HepG2 (cell line): ENCODE results near the gene SLC36A3. TPM values are rescaled to one million over a fixed set of nuclear protein-coding genes. Genes with fewer than 3 reads are reported as not detected.

Source experiments
- CC2D1A ChIP-seq: sonication (generic); formaldehyde crosslinking; IDR thresholded peaks from 2 replicates; pipeline ENCODE4 v1.8.1; 2023; ENCODE audit warnings: mild to moderate bottlenecking, missing genetic modification reagents
- CCDC6 ChIP-seq: sonication (generic); formaldehyde crosslinking; IDR thresholded peaks from 2 replicates; pipeline ENCODE4 v1.8.1; 2022; ENCODE audit warnings: mild to moderate bottlenecking, missing genetic modification reagents, moderate library complexity
- FOSL2 ChIP-seq: sonication (generic); formaldehyde crosslinking; IDR thresholded peaks from 2 replicates; pipeline ENCODE4 v1.4.0; 2020; ENCODE audit warnings: missing genetic modification reagents
- MLLT10 ChIP-seq: sonication (generic); formaldehyde crosslinking; IDR thresholded peaks from 2 replicates; pipeline ENCODE4 v1.4.0; 2020; ENCODE audit warnings: missing genetic modification reagents
- PPARG ChIP-seq: conservative IDR thresholded peaks from 2 replicates; pipeline ENCODE4 v1.6.1; 2016; ENCODE audit warnings: missing biosample characterization, missing genetic modification reagents
- RBM39 ChIP-seq: fragments of 200-400 bp; formaldehyde crosslinking; IDR thresholded peaks from one replicate; pipeline ENCODE4 v1.6.1; 2018; ENCODE audit warnings: antibody characterized with exemption, mild to moderate bottlenecking, low read depth, low read length; ENCODE audit not compliant: poor library complexity, severe bottlenecking
- TEAD3 ChIP-seq: optimal IDR thresholded peaks from 2 replicates; pipeline ENCODE3; 2016; ENCODE audit warnings: borderline replicate concordance
- ZNF235 ChIP-seq: sonication (generic); formaldehyde crosslinking; IDR thresholded peaks from 2 replicates; pipeline ENCODE4 v1.8.1; 2023; ENCODE audit warnings: mild to moderate bottlenecking, missing genetic modification reagents, borderline replicate concordance
- ZNF292 ChIP-seq: sonication (generic); formaldehyde crosslinking; IDR thresholded peaks from 2 replicates; pipeline ENCODE4 v1.8.1; 2022; ENCODE audit warnings: mild to moderate bottlenecking, low read depth, missing genetic modification reagents, borderline replicate concordance
- ZUFSP ChIP-seq: sonication (generic); formaldehyde crosslinking; IDR thresholded peaks from 2 replicates; pipeline ENCODE4 v1.9.0; 2021; ENCODE audit warnings: missing genetic modification reagents, mild to moderate bottlenecking, borderline replicate concordance
- polyA plus RNA-seq, 8 experiments: library from polyadenylated mRNA; depleted of rRNA in 3 of 8; stranded (reverse) in 7 of 8; unstranded in 1 of 8; fragments of >200 nt; fragmentation: Illumina TruSeq in 4 of 8; extraction: Trizol in 4 of 8; gene quantifications; 2 replicates each; pipeline versions ENCODE4 v1.2.1 to v1.2.3, GENCODE V29; 2011 to 2016; ENCODE audit warnings: low read depth in 4 of 8, missing spikeins in 1 of 8, mixed read lengths in 1 of 8; ENCODE audit not compliant: insufficient read depth in 1 of 8
- total RNA-seq, 5 experiments: library from RNA; depleted of rRNA; stranded (reverse); fragments of >200 nt; fragmentation: Illumina TruSeq; extraction: Trizol; gene quantifications; 2 replicates each; pipeline ENCODE4 v1.2.3, GENCODE V29; 2016; ENCODE audit warnings: low read depth in 1 of 5
- TF ChIP-seq, protein P1 (sequence below): sonication (generic); formaldehyde crosslinking; IDR thresholded peaks from 2 replicates; pipeline ENCODE4 v1.5.0; 2020; ENCODE audit warnings: mild to moderate bottlenecking, missing genetic modification reagents, borderline replicate concordance
- TF ChIP-seq, protein P2 (sequence below): sonication (generic); formaldehyde crosslinking; IDR thresholded peaks from 2 replicates; pipeline ENCODE4 v1.4.0; 2020; ENCODE audit warnings: missing genetic modification reagents

The SLC36A3 gene
- total and polyA plus RNA-seq, 2 of the 13 experiments (the other 11 are each of a cell fraction or from before 2014, with no cell fraction given): not detected

DNA sequence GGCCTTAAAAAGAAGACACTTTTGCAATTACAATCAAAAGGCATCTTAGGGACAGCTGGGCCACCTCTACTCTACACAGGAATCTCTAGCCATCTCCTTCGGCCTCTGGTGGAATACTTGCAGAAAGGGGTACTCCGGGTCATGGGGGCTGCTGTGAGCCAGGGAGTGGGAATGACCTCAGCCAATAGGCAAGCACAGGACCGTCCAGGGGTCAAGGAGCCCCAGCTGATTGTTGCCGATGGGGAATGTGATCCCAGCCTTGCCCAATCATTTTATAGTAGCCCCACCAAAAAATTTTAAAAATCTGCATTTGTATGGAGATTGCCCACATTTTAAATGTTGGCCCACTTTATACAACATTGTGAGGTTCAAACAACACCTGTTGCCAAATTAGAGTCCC is 16.9 kb upstream of the SLC36A3 start (continued):
- TF ChIP-seq, protein P1, sequence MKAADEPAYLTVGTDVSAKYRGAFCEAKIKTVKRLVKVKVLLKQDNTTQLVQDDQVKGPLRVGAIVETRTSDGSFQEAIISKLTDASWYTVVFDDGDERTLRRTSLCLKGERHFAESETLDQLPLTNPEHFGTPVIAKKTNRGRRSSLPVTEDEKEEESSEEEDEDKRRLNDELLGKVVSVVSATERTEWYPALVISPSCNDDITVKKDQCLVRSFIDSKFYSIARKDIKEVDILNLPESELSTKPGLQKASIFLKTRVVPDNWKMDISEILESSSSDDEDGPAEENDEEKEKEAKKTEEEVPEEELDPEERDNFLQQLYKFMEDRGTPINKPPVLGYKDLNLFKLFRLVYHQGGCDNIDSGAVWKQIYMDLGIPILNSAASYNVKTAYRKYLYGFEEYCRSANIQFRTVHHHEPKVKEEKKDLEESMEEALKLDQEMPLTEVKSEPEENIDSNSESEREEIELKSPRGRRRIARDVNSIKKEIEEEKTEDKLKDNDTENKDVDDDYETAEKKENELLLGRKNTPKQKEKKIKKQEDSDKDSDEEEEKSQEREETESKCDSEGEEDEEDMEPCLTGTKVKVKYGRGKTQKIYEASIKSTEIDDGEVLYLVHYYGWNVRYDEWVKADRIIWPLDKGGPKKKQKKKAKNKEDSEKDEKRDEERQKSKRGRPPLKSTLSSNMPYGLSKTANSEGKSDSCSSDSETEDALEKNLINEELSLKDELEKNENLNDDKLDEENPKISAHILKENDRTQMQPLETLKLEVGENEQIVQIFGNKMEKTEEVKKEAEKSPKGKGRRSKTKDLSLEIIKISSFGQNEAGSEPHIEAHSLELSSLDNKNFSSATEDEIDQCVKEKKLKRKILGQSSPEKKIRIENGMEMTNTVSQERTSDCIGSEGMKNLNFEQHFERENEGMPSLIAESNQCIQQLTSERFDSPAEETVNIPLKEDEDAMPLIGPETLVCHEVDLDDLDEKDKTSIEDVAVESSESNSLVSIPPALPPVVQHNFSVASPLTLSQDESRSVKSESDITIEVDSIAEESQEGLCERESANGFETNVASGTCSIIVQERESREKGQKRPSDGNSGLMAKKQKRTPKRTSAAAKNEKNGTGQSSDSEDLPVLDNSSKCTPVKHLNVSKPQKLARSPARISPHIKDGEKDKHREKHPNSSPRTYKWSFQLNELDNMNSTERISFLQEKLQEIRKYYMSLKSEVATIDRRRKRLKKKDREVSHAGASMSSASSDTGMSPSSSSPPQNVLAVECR (CRISPR knock-in tag): no peak
- TF ChIP-seq ZNF292 (no peak), CC2D1A (CRISPR knock-in tag) (no peak), TEAD3 (CRISPR knock-in tag) (no peak), ZUFSP (no peak), RBM39 (no peak), PPARG (CRISPR knock-in tag) (no peak), CCDC6 (no peak), MLLT10 (CRISPR knock-in tag) (no peak), ZNF235 (CRISPR knock-in tag) (no peak), FOSL2 (CRISPR knock-in tag) (no peak)
- TF ChIP-seq, protein P2, sequence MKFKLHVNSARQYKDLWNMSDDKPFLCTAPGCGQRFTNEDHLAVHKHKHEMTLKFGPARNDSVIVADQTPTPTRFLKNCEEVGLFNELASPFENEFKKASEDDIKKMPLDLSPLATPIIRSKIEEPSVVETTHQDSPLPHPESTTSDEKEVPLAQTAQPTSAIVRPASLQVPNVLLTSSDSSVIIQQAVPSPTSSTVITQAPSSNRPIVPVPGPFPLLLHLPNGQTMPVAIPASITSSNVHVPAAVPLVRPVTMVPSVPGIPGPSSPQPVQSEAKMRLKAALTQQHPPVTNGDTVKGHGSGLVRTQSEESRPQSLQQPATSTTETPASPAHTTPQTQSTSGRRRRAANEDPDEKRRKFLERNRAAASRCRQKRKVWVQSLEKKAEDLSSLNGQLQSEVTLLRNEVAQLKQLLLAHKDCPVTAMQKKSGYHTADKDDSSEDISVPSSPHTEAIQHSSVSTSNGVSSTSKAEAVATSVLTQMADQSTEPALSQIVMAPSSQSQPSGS (CRISPR knock-in tag): no peak
